NK-92 (cell line): ENCODE data around the gene SLC22A23.
"Not testable (repeated sequence)": the region's sequence is repeated elsewhere in the genome, so short reads cannot be mapped to it uniquely, and the experiment has no call there.

Source experiments
- DNase-seq: peaks from one replicate; lab custom pipeline; 2025; ENCODE audit not compliant: unreplicated experiment; lab: John Stamatoyannopoulos, UW

SLC22A23 gene

GRCh38 chr6:3386374-3386857, 70.4 kb downstream of the SLC22A23 start:
- DNase-seq: no peak

GRCh38 chr6:3385660-3386151, 71.1 kb downstream of the SLC22A23 start:
- no peak for DNase-seq

DNA sequence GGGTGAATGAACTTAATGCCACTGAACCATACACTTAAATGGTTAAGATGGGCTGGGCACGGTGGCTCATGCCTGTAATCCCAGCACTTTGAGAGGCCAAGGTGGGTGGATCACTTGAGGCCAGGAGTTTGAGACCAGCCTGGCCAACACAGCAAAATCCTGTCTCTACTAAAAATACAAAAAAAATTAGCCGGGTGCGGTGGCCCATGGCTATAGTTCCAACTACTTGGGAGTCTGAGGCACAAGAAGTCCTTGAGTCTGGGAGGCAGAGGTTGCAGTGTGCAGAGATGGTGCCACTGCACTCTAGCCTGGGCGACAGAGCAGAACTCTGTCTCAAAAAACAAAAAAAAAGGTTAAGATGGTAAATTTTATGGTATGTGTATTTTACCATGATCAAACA, 71.7 kb downstream of the SLC22A23 start:
- not testable (repeated sequence) for DNase-seq

DNA sequence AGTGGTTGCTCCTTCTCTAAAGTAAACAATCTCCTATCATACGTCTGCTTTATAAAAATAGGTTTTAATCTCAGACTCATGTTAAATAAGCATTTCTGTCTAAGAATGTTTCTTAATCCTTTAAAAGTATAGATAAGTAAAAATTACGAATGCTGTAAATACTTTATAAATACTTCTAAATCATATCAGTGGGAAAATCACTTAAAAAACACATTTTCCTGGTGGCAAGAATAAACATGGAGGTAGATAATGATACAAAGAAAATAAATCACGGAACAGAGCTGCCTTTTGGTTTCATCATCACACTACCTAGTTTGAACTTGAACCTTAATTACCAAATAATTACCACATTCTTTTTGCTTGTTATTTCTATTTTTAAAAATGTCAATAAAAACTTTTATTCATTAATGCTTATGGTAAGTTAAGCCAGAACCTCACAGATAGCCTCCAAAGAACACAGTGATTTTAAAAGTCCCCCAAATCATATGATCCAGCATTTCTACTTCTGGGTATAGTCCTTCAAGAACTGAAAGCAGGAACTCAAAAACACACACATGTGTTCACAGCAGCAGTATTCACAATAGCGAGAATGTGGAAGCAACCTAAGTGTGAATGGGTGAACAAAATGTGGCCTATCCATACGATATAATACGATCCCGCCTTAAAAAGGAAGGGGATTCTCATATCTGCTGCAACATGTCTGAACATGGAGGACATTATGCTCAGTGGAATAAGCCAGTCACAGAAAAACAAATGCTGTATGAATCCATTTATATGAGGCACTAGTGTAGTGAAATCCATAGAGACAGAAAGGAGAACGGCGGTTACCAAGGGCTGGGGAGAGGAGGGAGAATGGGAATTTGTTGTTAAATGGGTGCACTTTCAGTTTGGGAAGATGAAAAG, 72.4 kb downstream of the SLC22A23 start:
- DNase-seq: no peak

DNA sequence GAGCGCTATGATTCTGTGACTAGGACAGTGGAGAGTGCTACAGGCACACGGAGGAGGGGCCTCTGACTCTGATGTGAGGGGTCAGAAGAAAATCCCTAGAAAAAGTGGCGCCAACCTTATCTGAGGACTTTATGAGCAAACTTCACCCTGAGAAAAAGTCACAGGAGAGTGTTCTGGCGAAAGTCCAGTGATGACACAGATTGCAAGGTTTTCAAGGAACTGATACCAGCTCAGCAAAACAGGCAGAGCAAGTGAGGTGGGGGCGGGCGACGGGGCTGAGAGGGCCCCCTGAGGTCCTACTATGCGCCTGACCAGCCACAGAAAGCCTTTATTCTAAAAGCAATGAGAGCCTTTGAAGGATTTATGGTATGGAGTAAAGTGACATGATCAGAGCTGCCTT, 73.3 kb downstream of the SLC22A23 start:
- no peak for DNase-seq

DNA sequence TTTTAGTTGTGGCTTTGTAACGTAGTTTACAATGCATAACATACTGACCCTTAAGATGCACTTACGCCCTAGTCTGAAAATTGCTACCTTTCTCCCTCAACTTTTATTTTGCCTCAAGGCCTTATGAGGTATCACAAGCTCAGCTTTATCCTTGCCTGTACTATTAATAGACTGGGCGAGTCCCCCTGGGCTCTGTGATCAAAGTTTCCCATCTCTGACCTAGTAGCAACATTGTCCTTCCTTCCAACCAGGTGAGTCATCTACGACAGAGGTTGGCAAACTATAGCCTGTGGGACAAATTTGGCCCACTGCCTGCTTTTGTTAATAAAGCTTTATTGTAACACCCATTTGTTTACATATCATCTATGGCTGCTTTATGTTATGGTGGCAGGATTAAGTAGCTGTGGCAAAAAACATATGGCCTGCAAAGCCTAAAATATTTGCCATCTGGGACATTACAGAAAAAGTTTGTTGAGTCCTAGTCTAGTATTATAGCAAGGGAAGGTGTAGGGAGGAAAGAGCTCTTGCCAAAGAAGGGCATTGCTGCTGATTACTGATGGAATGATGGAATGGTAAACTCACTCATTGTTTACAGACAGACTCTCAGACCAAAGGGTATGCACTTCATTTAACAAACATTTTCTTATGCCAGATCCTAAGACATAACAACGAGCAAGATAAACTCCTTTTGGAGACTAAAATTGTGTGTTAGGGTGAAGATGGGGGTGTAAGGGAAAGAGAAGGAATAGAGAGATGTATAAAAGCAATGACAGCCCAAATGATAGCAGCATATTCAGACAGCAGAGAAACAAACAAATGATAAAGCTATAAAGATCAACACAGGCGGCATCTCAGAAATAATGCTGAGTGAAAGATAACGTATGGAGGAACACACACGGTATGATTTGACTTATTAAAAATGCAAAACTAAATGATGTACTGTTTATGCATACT, 74.2 kb downstream of the SLC22A23 start:
- no peak for DNase-seq

- no peak for DNase-seq
These were observed 75.5 kb downstream of the SLC22A23 start for GRCh38 chr6:3381233-3381921.

DNA sequence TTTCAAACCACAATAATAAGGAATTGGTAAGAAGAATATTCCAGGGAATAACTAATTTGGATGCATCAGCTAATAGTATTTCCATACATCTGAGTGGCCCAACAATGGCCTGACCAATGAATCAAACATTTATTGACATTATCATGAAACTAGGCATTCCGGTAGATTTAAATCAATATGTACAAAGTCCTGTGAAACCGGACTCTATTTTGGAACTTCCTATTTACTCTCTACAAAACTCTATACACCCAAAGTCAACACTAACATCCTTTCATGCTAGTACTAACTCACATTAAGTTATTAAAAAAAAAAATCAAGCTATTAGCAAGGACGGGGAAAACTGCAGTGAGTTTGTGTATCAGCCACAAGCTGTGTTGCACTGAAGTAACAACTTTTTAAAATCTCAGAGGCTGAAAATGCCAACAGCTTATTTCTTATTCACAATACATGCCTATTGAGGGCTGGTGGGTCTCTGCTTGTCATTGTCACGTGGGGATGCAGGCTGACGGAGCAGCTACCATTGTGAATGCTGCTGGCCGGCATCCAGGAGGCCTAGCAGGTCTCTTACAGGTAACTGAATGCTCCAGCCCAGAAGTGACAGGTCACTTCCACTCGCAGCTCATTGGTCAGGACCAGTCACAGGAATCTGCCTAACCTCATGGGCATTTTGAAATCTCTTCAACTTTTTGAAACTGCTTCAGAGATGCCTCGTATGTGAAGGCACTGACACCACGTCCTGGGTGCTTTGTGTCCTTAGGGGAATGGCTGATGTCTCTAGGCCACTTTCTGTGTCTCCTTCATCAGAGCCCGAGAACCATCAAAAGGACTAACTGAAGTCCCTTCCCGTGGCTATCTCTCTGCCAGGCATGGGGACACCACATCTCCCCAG, 76.3 kb downstream of the SLC22A23 start:
- no peak for DNase-seq

- DNase-seq: no peak
These were observed 77.3 kb downstream of the SLC22A23 start for GRCh38 chr6:3379482-3380060.

DNA sequence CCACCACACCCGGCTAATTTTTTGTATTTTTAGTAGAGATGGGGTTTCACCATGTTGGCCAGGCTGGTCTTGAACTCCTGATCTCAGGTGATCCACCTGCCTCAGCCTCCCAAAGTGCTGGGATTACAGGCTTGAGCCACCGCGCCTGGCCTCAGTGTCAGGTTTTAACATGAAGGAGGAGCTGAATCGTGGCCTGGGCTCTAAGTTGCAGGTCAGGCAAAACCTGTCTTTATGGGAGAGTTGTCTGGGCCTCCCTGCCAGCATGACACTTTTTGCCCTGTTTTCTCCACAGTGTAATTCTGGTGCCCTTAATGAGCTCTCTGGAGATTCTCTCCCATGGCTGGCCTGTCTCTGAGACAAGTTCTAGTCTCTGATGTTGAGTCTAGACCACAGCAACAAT, 78.0 kb downstream of the SLC22A23 start:
- DNase-seq: not testable (repeated sequence)

DNA sequence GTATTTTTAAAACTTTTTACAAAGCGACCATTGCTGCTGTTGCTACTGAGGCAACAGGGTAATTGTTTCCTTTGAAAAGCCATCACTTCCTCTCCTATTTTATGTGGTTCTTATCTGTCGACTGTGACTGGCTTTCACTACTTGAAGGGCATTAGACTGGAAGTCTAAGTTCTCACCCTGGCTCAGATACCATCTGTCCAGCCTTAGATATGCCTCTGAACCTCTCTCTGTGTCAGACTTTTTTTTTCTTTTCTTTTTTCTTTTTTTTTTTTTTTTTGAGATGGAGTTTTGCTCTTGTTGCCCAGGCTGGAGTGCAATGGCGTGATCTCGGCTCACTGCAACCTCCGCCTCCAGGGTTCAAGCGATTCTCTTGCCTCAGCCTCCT, 78.5 kb downstream of the SLC22A23 start:
- not testable (repeated sequence) for DNase-seq

DNA sequence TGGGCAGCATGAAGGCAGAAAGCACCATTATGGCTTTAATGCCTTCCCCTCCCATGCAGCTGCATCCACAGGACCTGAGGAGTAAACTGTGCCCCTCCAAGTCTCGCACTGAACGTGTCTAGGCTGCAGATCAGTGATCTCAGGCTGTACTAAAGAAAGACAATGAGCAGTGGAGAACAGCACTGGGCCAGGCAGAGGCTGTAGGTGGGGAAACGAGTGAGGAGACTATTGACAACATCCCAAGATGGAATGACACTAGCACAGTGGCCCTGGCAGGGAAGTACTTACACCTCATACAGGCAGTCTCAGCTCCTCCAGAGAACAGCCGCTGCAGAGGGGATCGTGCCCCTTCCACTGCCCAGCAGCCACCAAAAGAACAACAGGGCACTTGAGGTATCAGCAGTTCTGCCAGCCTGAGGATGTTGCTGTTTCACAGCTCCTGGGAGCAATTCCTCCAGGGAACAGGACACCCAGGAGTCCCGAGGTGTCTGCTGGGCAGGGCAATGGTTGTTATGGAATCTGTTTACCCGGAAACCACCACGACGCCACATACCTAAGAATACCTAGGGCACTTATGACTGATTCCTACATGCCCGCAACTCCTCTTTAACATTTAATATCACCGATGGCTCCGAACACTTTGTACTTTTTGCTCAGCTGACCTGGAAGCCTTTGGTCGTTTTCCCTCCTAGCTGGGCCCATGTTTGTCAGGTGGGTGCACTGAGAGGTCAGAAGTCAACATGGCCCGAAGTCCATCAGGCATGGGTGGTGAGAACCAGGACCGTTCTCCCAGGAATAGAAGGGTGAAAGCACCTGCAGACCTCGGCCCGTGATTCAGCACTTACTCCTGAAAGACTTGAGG, 79.1 kb downstream of the SLC22A23 start:
- DNase-seq: no peak

DNA sequence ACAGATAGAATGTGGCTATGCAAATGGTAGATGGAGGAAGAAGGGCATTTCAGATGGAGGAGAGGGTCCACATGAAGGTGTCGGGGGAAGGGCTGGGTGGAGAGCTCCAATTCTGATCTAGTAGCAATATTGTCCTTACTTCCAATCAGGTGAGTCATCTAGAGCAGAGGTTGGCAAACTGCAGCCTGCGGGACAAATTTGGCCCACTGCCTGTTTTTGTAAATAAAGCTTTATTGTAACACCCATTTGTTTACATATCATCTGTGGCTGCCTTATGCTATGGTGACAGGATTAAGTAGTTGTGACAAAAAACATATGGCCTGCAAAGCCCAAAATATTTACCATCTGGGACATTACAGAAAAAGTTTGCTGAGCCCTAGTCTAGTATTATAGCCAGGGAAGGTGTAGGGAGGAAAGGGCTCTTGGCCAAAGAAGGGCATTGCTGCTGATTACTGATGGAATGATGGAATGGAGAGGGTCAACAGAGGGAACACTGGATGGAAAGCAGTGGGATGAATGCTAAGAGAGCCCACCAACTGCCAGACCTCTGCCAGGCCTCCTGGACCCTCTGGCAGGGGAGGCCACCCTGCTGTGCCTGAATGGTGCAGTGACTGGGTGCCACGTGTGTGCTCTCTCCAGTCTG, 79.8 kb downstream of the SLC22A23 start:
- DNase-seq: no peak

GRCh38 chr6:3376064-3376463, 80.8 kb downstream of the SLC22A23 start:
- no peak for DNase-seq

DNA sequence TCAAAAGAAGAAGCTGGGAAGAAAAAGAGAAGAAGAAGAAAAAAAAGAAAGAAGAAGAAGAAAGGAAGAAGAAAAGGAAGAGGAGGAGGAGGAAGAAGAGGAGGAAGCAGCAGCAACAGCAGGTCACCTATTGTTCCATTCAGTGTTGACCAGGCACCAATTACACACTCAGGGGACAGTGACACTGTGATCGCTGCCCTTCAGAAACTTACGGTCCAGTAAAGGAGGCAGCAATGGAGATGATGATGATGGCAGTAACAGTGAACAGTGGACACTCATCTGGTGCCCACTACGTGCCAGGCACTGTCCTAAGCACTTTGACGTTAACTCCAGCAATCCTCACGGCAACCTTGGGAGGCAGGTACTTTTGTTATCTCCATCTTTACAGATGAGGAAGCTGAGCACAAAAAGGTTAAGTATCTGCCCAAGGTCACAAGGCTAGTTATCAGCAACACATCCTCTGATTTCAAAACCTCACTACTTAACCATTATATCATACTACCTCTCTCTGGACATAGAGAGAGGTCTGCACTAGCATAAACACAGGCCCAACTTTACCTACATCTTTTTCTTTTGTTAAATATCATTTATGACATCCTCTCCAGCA, 83.2 kb downstream of the SLC22A23 start:
- no peak for DNase-seq

GRCh38 chr6:3372912-3373554, 83.8 kb downstream of the SLC22A23 start:
- no peak for DNase-seq

- DNase-seq: no peak
These were observed 84.5 kb downstream of the SLC22A23 start for GRCh38 chr6:3372184-3372846.
